H1 (cell line): ENCODE results near the gene SEMA3D. TPM values are rescaled to one million over a fixed set of nuclear protein-coding genes. Genes with fewer than 3 reads are reported as not detected.

Experiments used
- ASH2L ChIP-seq: fragments of 200-600, 300-600 bp; sonication (generic); IDR thresholded peaks from one replicate; pipeline ENCODE4 v1.7.1; 2017; ENCODE audit warnings: low read length
- SIN3A ChIP-seq, 2 experiments: IDR thresholded peaks in 1 of 2; conservative IDR thresholded peaks in 1 of 2; 2 replicates each; pipeline ENCODE4 v1.6.1; 2011 to 2012; ENCODE audit warnings: low read length in 2 of 2, improper control_type of control experiment in 1 of 2, low read depth in 1 of 2, mild to moderate bottlenecking in 1 of 2
- SP4 ChIP-seq: IDR thresholded peaks from 2 replicates; pipeline ENCODE4 v1.6.1; 2012; ENCODE audit warnings: low read length, inconsistent platforms
- SRF ChIP-seq: IDR thresholded peaks from 2 replicates; pipeline ENCODE4 v1.6.1; 2011; ENCODE audit warnings: mild to moderate bottlenecking, low read depth, low read length, moderate library complexity
- TAF1 ChIP-seq: IDR thresholded peaks from 2 replicates; pipeline ENCODE4 v1.6.1; 2011; ENCODE audit warnings: mild to moderate bottlenecking, low read depth, low read length
- TEAD4 ChIP-seq: IDR thresholded peaks from 2 replicates; pipeline ENCODE4 v1.6.1; 2012; ENCODE audit warnings: low read depth, low read length, inconsistent platforms, mixed read lengths
- polyA plus RNA-seq, 7 experiments: library from polyadenylated mRNA; depleted of rRNA in 3 of 7; stranded (reverse) in 5 of 7; unstranded in 2 of 7; fragments of >200 nt in 5 of 7; fragments of 200-250 nt in 2 of 7; gene quantifications; 1 replicate in 5 of 7; 2 replicates in 1 of 7; 4 replicates in 1 of 7; pipeline versions ENCODE4 v1.2.1 to v1.2.3, GENCODE V29; 2011 to 2013; ENCODE audit warnings: missing spikeins in 2 of 7, mixed read lengths in 2 of 7
- total RNA-seq: library from RNA; stranded (reverse); fragmentation: NEBNext Ultra II Directional; extraction: Animal tissue kit (Norgen Biotek cat#: 25700); gene quantifications from 2 replicates; pipeline ENCODE4 v1.2.1, GENCODE V29; 2021
- TF ChIP-seq, protein P1 (sequence below): IDR thresholded peaks from 2 replicates; pipeline ENCODE4 v1.6.1; 2011; ENCODE audit warnings: low read depth, mild to moderate bottlenecking, low read length; ENCODE audit not compliant: insufficient read depth
- TF ChIP-seq, protein P2 (sequence below): IDR thresholded peaks from 2 replicates; pipeline ENCODE4 v1.6.1; 2012; ENCODE audit warnings: inconsistent platforms

SEMA3D gene
- total and polyA plus RNA-seq, 2 of the 8 experiments (the other 6 are each of a cell fraction or from before 2014, with no cell fraction given) = 1.6 to 3.5 TPM

GRCh38 chr7:84985073-84985784 is 201.6 kb downstream of the SEMA3D start (continued):
- no peak for TF ChIP-seq TEAD4
- no peak for TF ChIP-seq ASH2L
- TF ChIP-seq SP4 = no peak
- TF ChIP-seq, protein P1, sequence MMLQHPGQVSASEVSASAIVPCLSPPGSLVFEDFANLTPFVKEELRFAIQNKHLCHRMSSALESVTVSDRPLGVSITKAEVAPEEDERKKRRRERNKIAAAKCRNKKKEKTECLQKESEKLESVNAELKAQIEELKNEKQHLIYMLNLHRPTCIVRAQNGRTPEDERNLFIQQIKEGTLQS = no peak
- no peak for TF ChIP-seq TAF1
- TF ChIP-seq, protein P2, sequence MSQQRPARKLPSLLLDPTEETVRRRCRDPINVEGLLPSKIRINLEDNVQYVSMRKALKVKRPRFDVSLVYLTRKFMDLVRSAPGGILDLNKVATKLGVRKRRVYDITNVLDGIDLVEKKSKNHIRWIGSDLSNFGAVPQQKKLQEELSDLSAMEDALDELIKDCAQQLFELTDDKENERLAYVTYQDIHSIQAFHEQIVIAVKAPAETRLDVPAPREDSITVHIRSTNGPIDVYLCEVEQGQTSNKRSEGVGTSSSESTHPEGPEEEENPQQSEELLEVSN = no peak
- no peak for TF ChIP-seq SIN3A (conservative IDR thresholded peaks at IDR 0.05 in 1 of 2, IDR thresholded peaks at IDR 0.05 in 1 of 2; ENCODE audit: low read depth in 1 of 2, low read length in 2 of 2)
- no peak for TF ChIP-seq SRF
